Endothelial cell of umbilical vein (primary cell): ENCODE results near the gene REL. TPM values are rescaled to one million over a fixed set of nuclear protein-coding genes. Genes with fewer than 3 reads are reported as not detected.
"Not testable (repeated sequence)": the region's sequence is repeated elsewhere in the genome, so short reads cannot be mapped to it uniquely, and the experiment has no call there.

Source experiments
- BruUV-seq: library from RNA; stranded (reverse); fragments of 400-500 nt; replicated peaks from 2 replicates; lab custom pipeline; 2021; lab: Mats Ljungman, UMichigan
- CTCF ChIA-PET: fragments of 300-600, 350-600 bp; sonication (Branson Sonifier 250); formaldehyde crosslinking; loops from one replicate; lab custom pipeline; 2021; ENCODE audit warnings: antibody characterized with exemption, inconsistent platforms; lab: Charles Lee
- POLR2A ChIA-PET: fragments of 300-600, 350-600 bp; sonication (Branson Sonifier 250); formaldehyde crosslinking; loops from one replicate; lab custom pipeline; 2021; ENCODE audit warnings: antibody characterized with exemption, inconsistent platforms; lab: Charles Lee
- DNase-seq: peaks from one replicate; pipeline ENCODE4 v3.0.0-alpha.2; 2011; ENCODE audit warnings: low read depth, low spot score
- FAIRE-seq: peaks from 2 replicates; lab custom pipeline; 2011; peaks lifted over from hg19 to GRCh38; lab: Jason Lieb, UNC
- H2AFZ ChIP-seq: 2 replicates; pipeline ENCODE4 v1.6.0; 2012; ENCODE audit warnings: low read depth, low read length, control low read depth, inconsistent platforms
- H3K27ac ChIP-seq: 2 replicates; pipeline ENCODE4 v1.5.1; 2011; ENCODE audit warnings: low read depth, mild to moderate bottlenecking, control low read depth, low read length, moderate library complexity; ENCODE audit not compliant: insufficient read depth
- H3K27me3 ChIP-seq, 2 experiments: 2 replicates each; pipeline versions ENCODE4 v1.6.0 to v1.6.1; 2011; ENCODE audit warnings: low read length in 2 of 2, mixed read lengths in 1 of 2; ENCODE audit not compliant: control insufficient read depth in 2 of 2, insufficient read depth in 2 of 2
- H3K36me3 ChIP-seq, 2 experiments: 2 replicates in 1 of 2; 3 replicates in 1 of 2; pipeline ENCODE4 v1.5.1; 2011; ENCODE audit warnings: low read length in 2 of 2, mild to moderate bottlenecking in 1 of 2, moderate library complexity in 1 of 2; ENCODE audit not compliant: control insufficient read depth in 2 of 2, insufficient read depth in 2 of 2; ENCODE audit errors: extremely low read depth in 1 of 2
- H3K4me1 ChIP-seq: 3 replicates; pipeline ENCODE4 v1.5.1; 2011; ENCODE audit warnings: mild to moderate bottlenecking, low read length; ENCODE audit not compliant: control insufficient read depth, insufficient read depth; ENCODE audit errors: extremely low read depth
- H3K4me2 ChIP-seq: 2 replicates; pipeline ENCODE4 v1.6.1; 2011; ENCODE audit warnings: low read length, control low read depth, mixed read lengths; ENCODE audit not compliant: insufficient read depth
- H3K4me3 ChIP-seq, 3 experiments: fragments of 200-600 bp in 1 of 3; sonication (generic), shearing (Covaris generic) in 1 of 3; replicated peaks in 1 of 3; 2 replicates each; pipeline ENCODE4 v1.5.1; 2011 to 2016; ENCODE audit warnings: control low read depth in 3 of 3, low read length in 3 of 3, mild to moderate bottlenecking in 2 of 3, inconsistent platforms in 1 of 3, low read depth in 1 of 3, moderate library complexity in 1 of 3; ENCODE audit not compliant: insufficient read depth in 1 of 3
- H3K79me2 ChIP-seq: 2 replicates; pipeline ENCODE4 v1.6.0; 2012; ENCODE audit warnings: low read length, inconsistent platforms; ENCODE audit not compliant: control insufficient read depth, insufficient read depth
- H3K9ac ChIP-seq: replicated peaks from 2 replicates; pipeline ENCODE3; 2011; ENCODE audit warnings: low read length, control low read depth; ENCODE audit not compliant: insufficient read depth; ENCODE audit errors: extremely low read depth
- H3K9me1 ChIP-seq: replicated peaks from 3 replicates; pipeline ENCODE4 v1.6.0; 2011; ENCODE audit warnings: mild to moderate bottlenecking, low read length; ENCODE audit not compliant: control insufficient read depth, insufficient read depth; ENCODE audit errors: extremely low read depth
- H3K9me3 ChIP-seq: replicated peaks from 2 replicates; pipeline ENCODE4 v1.5.1; 2012; ENCODE audit warnings: low read length, inconsistent platforms; ENCODE audit not compliant: control insufficient read depth, insufficient read depth
- H4K20me1 ChIP-seq: replicated peaks from 2 replicates; pipeline ENCODE3; 2011; ENCODE audit warnings: mild to moderate bottlenecking, low read length; ENCODE audit not compliant: control insufficient read depth, insufficient read depth; ENCODE audit errors: extremely low read depth
- CTCF ChIP-seq, 2 donors: IDR thresholded peaks; 1 replicate in 1 of 2; 2 replicates in 1 of 2; pipeline ENCODE4 v1.5.1; 2011; ENCODE audit warnings: low read length in 2 of 2, mild to moderate bottlenecking in 2 of 2, moderate library complexity in 2 of 2, control low read depth in 1 of 2, inconsistent platforms in 1 of 2, low read depth in 1 of 2; ENCODE audit not compliant: insufficient read depth in 1 of 2; ENCODE audit errors: extremely low read depth in 1 of 2
- EZH2 ChIP-seq: IDR thresholded peaks from 2 replicates; pipeline ENCODE4 v1.6.1; 2012; ENCODE audit warnings: borderline replicate concordance, low read depth, mild to moderate bottlenecking, moderate library complexity, low read length, inconsistent platforms; ENCODE audit not compliant: severe bottlenecking
- FOS ChIP-seq: IDR thresholded peaks from 2 replicates; pipeline ENCODE4 v1.6.1; 2011; ENCODE audit warnings: mild to moderate bottlenecking, low read length, moderate library complexity, borderline replicate concordance; ENCODE audit not compliant: insufficient read depth
- GATA2 ChIP-seq: IDR thresholded peaks from 2 replicates; pipeline ENCODE4 v1.7.0; 2011; ENCODE audit warnings: low read depth, mild to moderate bottlenecking, moderate library complexity, mixed read lengths, low read length; ENCODE audit not compliant: insufficient read length, insufficient read depth
- JUN ChIP-seq: IDR thresholded peaks from 2 replicates; pipeline ENCODE4 v1.6.1; 2011; ENCODE audit warnings: borderline replicate concordance, low read depth; ENCODE audit not compliant: insufficient read length, insufficient read depth
- MAX ChIP-seq: IDR thresholded peaks from 2 replicates; pipeline ENCODE4 v1.6.1; 2011; ENCODE audit not compliant: insufficient read depth, insufficient read length
- MYC ChIP-seq: IDR thresholded peaks from one replicate; pipeline ENCODE4 v1.6.1; 2011; ENCODE audit warnings: mild to moderate bottlenecking, low read depth, low read length
- POLR2A ChIP-seq: IDR thresholded peaks from 2 replicates; pipeline ENCODE4 v1.6.1; 2012; ENCODE audit warnings: low read depth, mild to moderate bottlenecking, control low read depth, low read length
- POLR2AphosphoS5 ChIP-seq: IDR thresholded peaks from 2 replicates; pipeline ENCODE4 v1.6.1; 2012; ENCODE audit warnings: low read depth, mild to moderate bottlenecking, control low read depth, low read length, moderate library complexity; ENCODE audit not compliant: insufficient read depth
- dilution Hi-C: fragments of 300-500 bp; cut with MboI; formaldehyde crosslinking; loops from one replicate; pipeline ENCODE4 v1.15.0; 2019; ENCODE audit warnings: low sequenced_read_pairs; ENCODE audit not compliant: extremely low pct_ligation_motif_present
- intact Hi-C: fragments of 100-400 bp; cut with micrococcal nuclease; formaldehyde crosslinking; loops from one replicate; pipeline ENCODE4 v1.10.0; 2022
- polyA plus RNA-seq, 4 experiments: library from polyadenylated mRNA; depleted of rRNA in 3 of 4; stranded (reverse) in 3 of 4; unstranded in 1 of 4; fragments of >200 nt; gene quantifications; 2 replicates each; pipeline versions ENCODE4 v1.2.1 to v1.2.3, GENCODE V29; 2011 to 2012; ENCODE audit warnings: missing spikeins in 1 of 4
- total RNA-seq: library from RNA; stranded (reverse); gene quantifications from 2 replicates; pipeline ENCODE4 v1.2.3, GENCODE V29; 2021

Gene REL
- total and polyA plus RNA-seq, 2 donors (not counting 3 experiments of a cell fraction or from before 2014, with no cell fraction given) = 3.5 to 12.8 TPM

- intact Hi-C loops = no loop called here
- no peaks in the 10 kb centered on the region for H3K27me3 ChIP-seq
- H3K4me1 ChIP-seq = no peaks in the 10 kb centered on the region
- ChIA-PET CTCF (interaction anchor here (1.1 to 1.6 kb wide), 2 partner anchors 32 to 72 kb away, joined by 3 to 5 read pairs; no protein-coding TSS in a partner anchor), POLR2A (no interaction called here)
- no peaks in the 10 kb centered on the region for H3K9me3 ChIP-seq
- H3K9ac ChIP-seq = no peak overlapping the region
- no peak overlapping the region for H3K27ac ChIP-seq
- no TSS peak for BruUV-seq
- dilution Hi-C loops = no loop called here
- H3K79me2 ChIP-seq = no peaks in the 10 kb centered on the region
- no peak overlapping the region for H3K4me3 ChIP-seq
- DNase-seq (no peak), FAIRE-seq (no peak)
- no peaks in the 10 kb centered on the region for H3K9me1 ChIP-seq
- no peak for TF ChIP-seq CTCF (IDR thresholded peaks at IDR 0.05; ENCODE audit: extremely low read depth in 1 of 2, insufficient read depth in 1 of 2, low read depth in 1 of 2, low read length in 2 of 2)
- TF ChIP-seq GATA2 = no peak
- no peak for TF ChIP-seq POLR2AphosphoS5
- TF ChIP-seq JUN = no peak
- no peak for TF ChIP-seq FOS
- TF ChIP-seq MAX = no peak
- no peak for TF ChIP-seq EZH2
- TF ChIP-seq POLR2A = no peak
- TF ChIP-seq MYC = no peak
- no peaks in the 10 kb centered on the region for H4K20me1 ChIP-seq
- peaks cover 4 to 10% of the 10 kb centered on the region in 2 experiments for H3K36me3 ChIP-seq
- no peak overlapping the region for H3K4me2 ChIP-seq
- no peak overlapping the region for H2AFZ ChIP-seq
These were observed 45.6 kb downstream of the REL start for GRCh38 chr2:60926741-60927552.

GRCh38 chr2:60932061-60932460, 50.7 kb downstream of the REL start:
- H3K36me3 ChIP-seq, H3K4me1 ChIP-seq, H2AFZ ChIP-seq, H3K9me1 ChIP-seq, H3K79me2 ChIP-seq, DNase-seq, H4K20me1 ChIP-seq, POLR2A ChIA-PET, H3K27me3 ChIP-seq, H3K4me3 ChIP-seq, H3K27ac ChIP-seq, H3K9me3 ChIP-seq, H3K4me2 ChIP-seq, dilution Hi-C loops, BruUV-seq, H3K9ac ChIP-seq, FAIRE-seq, intact Hi-C loops: not testable (repeated sequence)
- CTCF ChIA-PET = interaction anchor here (0.7 kb wide), 1 partner anchor 65 kb away, joined by 3 read pairs; no protein-coding TSS in a partner anchor
